HG02884 (cell line): Measurements from ENCODE around the gene STRC.
"Not testable (repeated sequence)": the region's sequence is repeated elsewhere in the genome, so short reads cannot be mapped to it uniquely, and the experiment has no call there.

Experiments used
- ATAC-seq: cut with Tn5 transposase; IDR thresholded peaks from one replicate; pipeline ENCODE4 v1.9.1; 2021; ENCODE audit warnings: mild to moderate bottlenecking, moderate library complexity; ENCODE audit not compliant: unreplicated experiment

The STRC gene

GRCh38 chr15:43618700-43619099, at the start of gene STRC:
TSS of gene STRC (minus strand) at chr15:43618800. CDS start at chr15:43618722, 78 bp downstream.
- not testable (repeated sequence) for ATAC-seq

- ATAC-seq, result not testable (repeated sequence)
These were observed 47.6 kb upstream of the STRC start for GRCh38 chr15:43666177-43666576.

GRCh38 chr15:43663333-43663732, 44.7 kb upstream of the STRC start:
- not testable (repeated sequence) for ATAC-seq

GRCh38 chr15:43662293-43662692, 43.7 kb upstream of the STRC start:
- ATAC-seq, result not testable (repeated sequence)

- ATAC-seq, result not testable (repeated sequence)
These were observed 41.1 kb upstream of the STRC start for GRCh38 chr15:43659727-43660126.

- not testable (repeated sequence) for ATAC-seq
These were observed 30.9 kb upstream of the STRC start for GRCh38 chr15:43649430-43649926.

GRCh38 chr15:43648649-43649429, 30.2 kb upstream of the STRC start, which contains the start of gene CATSPER2:
TSS of gene CATSPER2 (minus strand) at chr15:43648844. CDS start at chr15:43648061, 783 bp downstream.
- ATAC-seq, result no peak

- not testable (repeated sequence) for ATAC-seq
These were observed 20.0 kb upstream of the STRC start for GRCh38 chr15:43638464-43639204.

- not testable (repeated sequence) for ATAC-seq
These were observed 8.3 kb upstream of the STRC start for GRCh38 chr15:43626937-43627336.

- ATAC-seq, result no peak
These were observed 6.5 kb upstream of the STRC start for GRCh38 chr15:43625106-43625505.

- ATAC-seq, result not testable (repeated sequence)
These were observed 3.6 kb upstream of the STRC start for GRCh38 chr15:43622068-43622799.

- not testable (repeated sequence) for ATAC-seq
These were observed 850 bp downstream of the STRC start for GRCh38 chr15:43617750-43618149.

GRCh38 chr15:43602233-43602632, 16.4 kb downstream of the STRC start:
- not testable (repeated sequence) for ATAC-seq

GRCh38 chr15:43600200-43600599, 18.4 kb downstream of the STRC start:
- not testable (repeated sequence) for ATAC-seq

- ATAC-seq, result not testable (repeated sequence)
These were observed 19.5 kb downstream of the STRC start for GRCh38 chr15:43599131-43599530.

- not testable (repeated sequence) for ATAC-seq
These were observed 25.0 kb downstream of the STRC start, which contains the start of gene CKMT1B for GRCh38 chr15:43593328-43594190. TSS of gene CKMT1B (plus strand) at chr15:43594027. CDS start at chr15:43594219, 192 bp downstream.

GRCh38 chr15:43592841-43593240, 25.8 kb downstream of the STRC start:
- ATAC-seq, result not testable (repeated sequence)

- ATAC-seq, result peak; percentile 90
These were observed 28.7 kb downstream of the STRC start, which contains the start of gene PPIP5K1 for GRCh38 chr15:43589778-43590466. TSS of gene PPIP5K1 (minus strand) at chr15:43590208. CDS start at chr15:43584504, 5,704 bp downstream.

GRCh38 chr15:43574607-43575006, 44.0 kb downstream of the STRC start:
- not testable (repeated sequence) for ATAC-seq
